HEK293 (cell line): ENCODE results near the gene MLLT3.

Experiments
- CTCF ChIP-seq: fragments of 450-650 bp; formaldehyde crosslinking; IDR thresholded peaks from 2 replicates; pipeline ENCODE4 v1.5.1; 2016; ENCODE audit warnings: missing biosample characterization, missing genetic modification characterization
- ZNF311 ChIP-seq: fragments of 450-650 bp; formaldehyde crosslinking; IDR thresholded peaks from 2 replicates; pipeline ENCODE4 v1.5.1; 2017; ENCODE audit warnings: missing biosample characterization, missing genetic modification characterization, borderline replicate concordance
- TF ChIP-seq, protein P1 (sequence below): fragments of 450-650 bp; formaldehyde crosslinking; IDR thresholded peaks from 2 replicates; pipeline ENCODE4 v1.5.1; 2016; ENCODE audit warnings: missing biosample characterization, missing genetic modification characterization, borderline replicate concordance

DNA sequence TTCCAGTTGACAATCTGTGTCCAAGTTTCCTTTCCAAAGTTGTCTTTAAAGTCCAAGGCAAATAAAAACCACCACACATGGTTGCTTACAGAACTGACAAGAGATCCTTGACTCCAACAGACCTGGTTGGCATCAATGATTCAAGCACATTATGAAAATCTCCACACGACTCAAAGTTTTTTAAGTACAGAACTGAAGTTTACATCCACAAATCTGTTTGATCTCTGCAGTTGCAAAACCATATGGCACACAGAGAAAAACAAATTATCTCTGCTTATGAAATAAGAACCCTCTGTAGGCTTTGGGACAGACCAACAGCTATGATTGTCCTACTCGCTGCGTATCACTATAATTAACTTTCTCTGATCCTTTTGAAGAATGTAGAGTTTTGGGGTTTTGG is 60.8 kb downstream of the MLLT3 start:
- TF ChIP-seq ZNF311 (tag by site-specific recombination) (no peak), CTCF (no peak)
- TF ChIP-seq, protein P1, sequence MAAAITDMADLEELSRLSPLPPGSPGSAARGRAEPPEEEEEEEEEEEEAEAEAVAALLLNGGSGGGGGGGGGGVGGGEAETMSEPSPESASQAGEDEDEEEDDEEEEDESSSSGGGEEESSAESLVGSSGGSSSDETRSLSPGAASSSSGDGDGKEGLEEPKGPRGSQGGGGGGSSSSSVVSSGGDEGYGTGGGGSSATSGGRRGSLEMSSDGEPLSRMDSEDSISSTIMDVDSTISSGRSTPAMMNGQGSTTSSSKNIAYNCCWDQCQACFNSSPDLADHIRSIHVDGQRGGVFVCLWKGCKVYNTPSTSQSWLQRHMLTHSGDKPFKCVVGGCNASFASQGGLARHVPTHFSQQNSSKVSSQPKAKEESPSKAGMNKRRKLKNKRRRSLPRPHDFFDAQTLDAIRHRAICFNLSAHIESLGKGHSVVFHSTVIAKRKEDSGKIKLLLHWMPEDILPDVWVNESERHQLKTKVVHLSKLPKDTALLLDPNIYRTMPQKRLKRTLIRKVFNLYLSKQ (tag by site-specific recombination) = no peak
